Measurements from ENCODE around the gene NUS1. TPM values are rescaled to one million over a fixed set of nuclear protein-coding genes. Genes with fewer than 3 reads are reported as not detected.
"Not testable (repeated sequence)": the region's sequence is repeated elsewhere in the genome, so short reads cannot be mapped to it uniquely, and the experiment has no call there.

The NUS1 gene
- total RNA-seq (8.1 and 10.3 TPM in 2 replicates), polyA plus RNA-seq (12.7 and 15.9 TPM in 2 replicates)

DNA sequence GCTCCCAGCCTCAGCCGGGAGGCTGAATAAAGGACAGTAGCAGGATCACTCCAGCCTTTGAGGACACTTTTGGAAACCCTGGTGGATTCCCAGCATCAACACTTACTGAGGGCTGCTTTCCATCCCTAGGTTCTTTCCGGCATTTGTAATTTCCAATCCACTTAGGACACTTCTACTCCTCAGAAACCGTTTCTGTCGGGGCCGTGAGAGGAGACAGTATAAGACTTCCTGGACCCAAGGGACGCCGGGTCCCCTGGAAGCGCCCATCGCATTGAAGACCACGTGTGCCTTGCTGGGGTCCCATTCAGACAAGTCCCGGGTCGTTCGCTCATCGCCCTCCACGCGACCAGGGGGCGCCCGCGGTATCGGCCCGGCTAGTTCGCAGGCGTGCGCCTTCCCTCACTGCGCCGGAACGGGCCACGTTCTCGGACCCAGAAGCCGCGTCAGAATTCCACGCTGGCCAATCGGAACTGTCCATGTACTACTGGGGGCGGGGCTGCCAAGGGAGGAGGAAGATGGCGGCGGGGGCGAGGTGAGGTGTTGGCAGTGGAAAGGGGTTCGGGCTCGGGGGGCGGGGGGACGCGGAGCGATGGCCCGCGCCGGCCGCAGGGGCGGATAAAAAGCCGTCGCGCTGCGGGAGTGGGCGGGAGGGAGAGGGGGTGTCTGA, at the start of gene NUS1:
Gene NUS1 (plus strand): TSS at position 479 of the 667 bp plus-strand sequence. CDS start 202 bp downstream, outside the sequence.
- peaks cover 5% of the 10 kb centered on the region for H3K4me1 ChIP-seq (ENCODE audit: low read depth)
- TF ChIP-seq, protein P1, sequence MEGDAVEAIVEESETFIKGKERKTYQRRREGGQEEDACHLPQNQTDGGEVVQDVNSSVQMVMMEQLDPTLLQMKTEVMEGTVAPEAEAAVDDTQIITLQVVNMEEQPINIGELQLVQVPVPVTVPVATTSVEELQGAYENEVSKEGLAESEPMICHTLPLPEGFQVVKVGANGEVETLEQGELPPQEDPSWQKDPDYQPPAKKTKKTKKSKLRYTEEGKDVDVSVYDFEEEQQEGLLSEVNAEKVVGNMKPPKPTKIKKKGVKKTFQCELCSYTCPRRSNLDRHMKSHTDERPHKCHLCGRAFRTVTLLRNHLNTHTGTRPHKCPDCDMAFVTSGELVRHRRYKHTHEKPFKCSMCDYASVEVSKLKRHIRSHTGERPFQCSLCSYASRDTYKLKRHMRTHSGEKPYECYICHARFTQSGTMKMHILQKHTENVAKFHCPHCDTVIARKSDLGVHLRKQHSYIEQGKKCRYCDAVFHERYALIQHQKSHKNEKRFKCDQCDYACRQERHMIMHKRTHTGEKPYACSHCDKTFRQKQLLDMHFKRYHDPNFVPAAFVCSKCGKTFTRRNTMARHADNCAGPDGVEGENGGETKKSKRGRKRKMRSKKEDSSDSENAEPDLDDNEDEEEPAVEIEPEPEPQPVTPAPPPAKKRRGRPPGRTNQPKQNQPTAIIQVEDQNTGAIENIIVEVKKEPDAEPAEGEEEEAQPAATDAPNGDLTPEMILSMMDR (IDR thresholded peaks at IDR 0.05; ENCODE audit: low read depth, low read length): peak; percentile 83
- no peaks in the 10 kb centered on the region for H3K36me3 ChIP-seq
- H3K9me3 ChIP-seq (ENCODE audit: low read depth): no peaks in the 10 kb centered on the region
- peak; percentile 98 to 99 for DNase-seq (ENCODE audit: low read depth in 1 of 2, low spot score in 1 of 2)
- H3K4me3 ChIP-seq: peak within 1 kb of the TSS; percentile 76
- no peaks in the 10 kb centered on the region for H3K27me3 ChIP-seq
- peak within 1 kb of the TSS; percentile 49 for H3K27ac ChIP-seq

DNA sequence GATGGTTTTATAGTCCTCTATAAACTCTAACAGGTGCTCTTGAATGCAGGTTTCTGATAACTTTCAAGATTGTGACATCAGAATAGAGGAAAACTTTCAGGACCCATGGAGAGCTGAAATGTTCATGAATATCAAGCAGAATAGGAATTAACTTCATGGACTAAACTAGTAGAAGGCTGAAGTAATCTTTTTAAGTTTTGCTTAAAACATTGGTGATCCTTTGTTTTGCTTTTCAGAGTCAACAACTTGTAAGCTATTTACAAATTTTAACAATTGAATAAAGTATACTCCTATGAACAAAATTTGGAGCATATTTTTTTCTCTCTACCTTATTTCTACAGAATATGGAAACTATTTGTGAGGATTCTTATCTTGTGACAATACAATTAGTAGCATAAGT, 47.7 kb upstream of the NUS1 start:
- DNase-seq (ENCODE audit: low read depth in 1 of 2, low spot score in 1 of 2): no peak
- no peak overlapping the region for H3K4me3 ChIP-seq
- TF ChIP-seq, protein P1 (IDR thresholded peaks at IDR 0.05; ENCODE audit: low read depth, low read length): no peak

DNA sequence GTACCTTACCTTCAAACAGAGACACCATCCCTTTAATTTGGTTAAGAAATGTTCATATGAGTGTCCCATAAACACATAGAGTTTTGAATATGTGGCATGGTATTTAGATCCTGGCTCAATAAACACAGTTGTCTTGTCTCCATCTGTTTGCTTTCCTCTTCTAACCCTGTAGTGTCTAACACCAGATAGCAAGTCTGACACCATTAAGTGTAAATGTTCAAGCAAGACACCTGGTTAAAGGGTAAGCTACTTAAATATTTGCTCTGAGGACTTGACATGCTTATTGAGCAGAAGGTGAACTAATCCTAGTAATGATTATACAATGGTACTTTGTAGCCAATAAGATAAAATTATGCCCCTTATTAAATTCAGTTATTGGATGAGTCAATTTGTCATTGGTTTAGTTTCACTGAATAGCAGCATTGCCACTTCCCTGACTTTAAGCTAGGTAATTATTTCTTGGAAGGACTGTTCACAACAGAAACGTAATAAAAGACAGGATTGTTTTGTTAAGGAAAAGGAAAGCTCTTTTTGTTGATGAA, 46.1 kb upstream of the NUS1 start:
- TF ChIP-seq, protein P1 (IDR thresholded peaks at IDR 0.05; ENCODE audit: low read depth, low read length): no peak
- Histone ChIP-seq H3K4me1 (ENCODE audit: low read depth) (no peaks in the 10 kb centered on the region), H3K9me3 (ENCODE audit: low read depth) (no peaks in the 10 kb centered on the region), H3K4me3 (no peak overlapping the region), H3K27ac (no peak overlapping the region), H3K36me3 (no peaks in the 10 kb centered on the region), H3K27me3 (no peaks in the 10 kb centered on the region)
- DNase-seq (ENCODE audit: low read depth in 1 of 2, low spot score in 1 of 2): no peak

More for the DNA sequence above, 47.7 kb upstream of the NUS1 start:
- H3K9me3 ChIP-seq (ENCODE audit: low read depth): no peaks in the 10 kb centered on the region
- H3K27ac ChIP-seq: no peak overlapping the region
- no peaks in the 10 kb centered on the region for H3K36me3 ChIP-seq
- H3K4me1 ChIP-seq (ENCODE audit: low read depth): no peaks in the 10 kb centered on the region
- H3K27me3 ChIP-seq: no peaks in the 10 kb centered on the region

DNA sequence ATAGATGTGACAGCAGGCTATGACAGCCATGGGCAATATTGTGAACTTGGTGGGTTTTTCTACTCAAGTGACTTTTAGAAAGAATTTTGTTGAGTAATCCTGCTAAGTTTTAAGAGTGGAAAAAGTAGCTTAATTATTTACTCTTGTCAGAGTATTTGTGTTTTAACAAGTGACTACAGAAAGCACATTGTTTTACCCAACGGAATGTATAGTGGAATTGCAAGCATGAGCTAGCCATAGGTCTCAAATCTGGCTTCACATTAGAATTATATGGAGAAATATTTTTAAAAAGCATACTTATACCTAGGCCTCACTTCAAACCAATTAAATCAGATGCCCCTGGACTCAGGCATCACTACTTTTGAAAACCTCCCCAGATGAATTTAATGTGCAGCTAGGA, 37.5 kb upstream of the NUS1 start:
- no peaks in the 10 kb centered on the region for H3K4me1 ChIP-seq (ENCODE audit: low read depth)
- no peaks in the 10 kb centered on the region for H3K27me3 ChIP-seq
- TF ChIP-seq, protein P1 (IDR thresholded peaks at IDR 0.05; ENCODE audit: low read depth, low read length): no peak
- H3K4me3 ChIP-seq: no peak overlapping the region
- peaks cover 3% of the 10 kb centered on the region for H3K9me3 ChIP-seq (ENCODE audit: low read depth)
- H3K27ac ChIP-seq: no peak overlapping the region
- no peaks in the 10 kb centered on the region for H3K36me3 ChIP-seq
- DNase-seq (ENCODE audit: low read depth in 1 of 2, low spot score in 1 of 2): no peak

DNA sequence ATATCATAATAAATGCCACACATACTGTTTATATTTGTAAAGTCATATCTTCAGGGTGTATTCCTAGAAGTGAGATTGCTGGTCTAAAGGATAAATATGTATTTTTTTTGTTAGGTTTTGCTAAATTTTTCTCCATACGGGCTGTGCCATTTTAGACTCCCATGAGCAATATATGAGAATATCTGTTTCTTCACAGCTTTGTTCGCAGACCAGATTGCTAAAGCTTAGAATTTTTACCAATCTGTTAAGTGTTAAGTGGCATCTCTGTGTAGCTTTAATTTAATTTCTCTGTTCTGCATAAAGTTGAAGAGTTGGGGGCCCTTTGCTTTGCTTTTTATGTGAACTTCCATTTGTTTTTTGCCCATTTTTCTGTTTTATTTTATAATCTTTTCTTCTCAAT, 32.3 kb upstream of the NUS1 start:
- Histone ChIP-seq H3K36me3 (no peaks in the 10 kb centered on the region), H3K9me3 (ENCODE audit: low read depth) (peaks cover 3% of the 10 kb centered on the region), H3K27ac (no peak overlapping the region), H3K27me3 (no peaks in the 10 kb centered on the region), H3K4me3 (no peak overlapping the region), H3K4me1 (ENCODE audit: low read depth) (no peaks in the 10 kb centered on the region)
- TF ChIP-seq, protein P1 (IDR thresholded peaks at IDR 0.05; ENCODE audit: low read depth, low read length): no peak
- no peak for DNase-seq (ENCODE audit: low read depth in 1 of 2, low spot score in 1 of 2)

DNA sequence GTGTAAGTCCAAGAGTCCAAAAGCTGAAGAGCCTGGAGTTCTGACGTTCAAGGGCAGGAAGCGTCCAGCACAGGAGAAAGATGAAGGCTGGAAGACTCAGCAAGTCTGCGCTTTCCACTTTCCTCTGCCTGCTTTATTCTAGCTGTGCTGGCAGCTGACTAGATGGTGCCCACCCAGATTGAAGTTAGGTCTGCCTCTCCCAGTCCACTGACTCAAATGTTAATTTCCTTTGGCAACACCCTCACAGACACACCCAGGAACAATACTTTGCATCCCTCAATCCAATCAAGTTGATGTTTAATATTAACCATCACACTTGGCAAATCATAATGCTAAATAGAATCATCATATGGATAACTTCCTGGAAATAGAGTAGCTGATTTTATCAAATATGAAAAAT, 23.3 kb upstream of the NUS1 start:
- not testable (repeated sequence) for H3K27me3 ChIP-seq; H3K4me1 ChIP-seq (ENCODE audit: low read depth); H3K4me3 ChIP-seq; H3K9me3 ChIP-seq (ENCODE audit: low read depth); H3K27ac ChIP-seq; DNase-seq (ENCODE audit: low read depth in 1 of 2, low spot score in 1 of 2); H3K36me3 ChIP-seq

All from cardiac muscle cell (in vitro differentiated cells and primary cell).